ENCODE results near the gene ZNF142. TPM values are rescaled to one million over a fixed set of nuclear protein-coding genes. Genes with fewer than 3 reads are reported as not detected.

The ZNF142 gene
- total RNA-seq, 1 donor from 2014 or later: 28.7 TPM

GRCh38 chr2:218605432-218605831 is 54.0 kb downstream of the ZNF142 start:
- no peak for DNase-seq (ENCODE audit: extremely low read depth, low read depth, low spot score)

Other genes starting within 250 kb of the ZNF142 start
- gene VIL1, start 240.5 kb downstream of the ZNF142 start, total RNA-seq: not detected in 2 replicates
- 6.9 and 7.6 TPM in 2 replicates for gene USP37, start 91.3 kb downstream of the ZNF142 start, total RNA-seq
- gene CNOT9, start 90.8 kb downstream of the ZNF142 start, total RNA-seq: 50.9 and 72.8 TPM in 2 replicates
- 0.05 and 0.93 TPM in 2 replicates for gene PLCD4, start 51.7 kb downstream of the ZNF142 start, total RNA-seq
- gene BCS1L, start 60 bp upstream of the ZNF142 start, total RNA-seq: 30.9 and 37.6 TPM in 2 replicates
- 24.0 and 25.9 TPM in 2 replicates for gene RNF25, start 12.4 kb upstream of the ZNF142 start, total RNA-seq
- 26.3 and 27.6 TPM in 2 replicates for gene STK36, start 12.5 kb upstream of the ZNF142 start, total RNA-seq
- gene TTLL4, start 51.2 kb upstream of the ZNF142 start, total RNA-seq: 14.8 and 21.1 TPM in 2 replicates
- 15.8 and 24.0 TPM in 2 replicates for gene CYP27A1, start 122.5 kb upstream of the ZNF142 start, total RNA-seq
- gene PRKAG3, start 172.2 kb upstream of the ZNF142 start, total RNA-seq: not detected in 2 replicates
- not detected in 2 replicates for gene WNT6, start 200.2 kb upstream of the ZNF142 start, total RNA-seq
- gene WNT10A, start 221.2 kb upstream of the ZNF142 start, total RNA-seq: not detected in 2 replicates

Measured in glomerular endothelial cell (primary cell).